GM18505 (cell line): Measurements from ENCODE around the gene VTI1A.
"Not testable (repeated sequence)": the region's sequence is repeated elsewhere in the genome, so short reads cannot be mapped to it uniquely, and the experiment has no call there.

Experiments used
- ATAC-seq: cut with Tn5 transposase; IDR thresholded peaks from one replicate; pipeline ENCODE4 v1.9.1; 2021; ENCODE audit not compliant: unreplicated experiment
- POLR2A ChIP-seq: IDR thresholded peaks from 4 replicates; pipeline ENCODE4 v1.6.1; 2011; ENCODE audit warnings: borderline replicate concordance; ENCODE audit not compliant: insufficient read depth, insufficient read length; ENCODE audit errors: extremely low read depth

The VTI1A gene

GRCh38 chr10:112716924-112717413, 270.0 kb downstream of the VTI1A start:
- TF ChIP-seq POLR2A = no peak
- no peak for ATAC-seq

- no peak for ATAC-seq
- no peak for TF ChIP-seq POLR2A
These were observed 273.2 kb downstream of the VTI1A start for GRCh38 chr10:112720178-112720577.

DNA sequence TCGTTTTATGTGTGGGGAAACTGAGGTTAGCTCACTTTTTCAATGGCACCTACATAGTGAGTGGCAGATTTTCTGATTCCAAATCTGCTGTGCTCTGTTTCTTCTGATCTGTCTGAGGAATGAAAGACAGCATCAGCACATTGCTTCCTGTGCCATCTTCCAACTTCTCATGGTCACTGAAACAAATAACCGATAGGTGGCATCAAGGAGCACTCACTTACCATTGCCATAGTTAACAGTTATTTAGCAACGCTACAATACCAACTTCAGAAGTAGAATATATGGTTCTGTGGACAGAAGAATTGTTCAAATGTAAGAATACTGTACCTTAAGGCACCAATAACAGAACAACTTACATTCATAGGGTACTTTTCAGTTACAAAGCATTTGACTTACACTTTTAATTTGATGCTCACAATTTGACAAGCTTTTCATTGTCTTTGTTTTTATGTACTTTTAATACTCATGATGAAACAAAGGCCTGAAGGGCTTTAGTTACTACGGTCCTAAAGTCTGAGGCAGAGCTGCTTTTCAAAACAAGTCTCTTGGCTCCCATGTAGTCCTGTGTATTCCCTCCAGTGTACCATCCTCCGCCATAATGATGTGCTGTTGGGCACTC, 274.2 kb downstream of the VTI1A start:
- no peak for ATAC-seq
- TF ChIP-seq POLR2A = no peak

DNA sequence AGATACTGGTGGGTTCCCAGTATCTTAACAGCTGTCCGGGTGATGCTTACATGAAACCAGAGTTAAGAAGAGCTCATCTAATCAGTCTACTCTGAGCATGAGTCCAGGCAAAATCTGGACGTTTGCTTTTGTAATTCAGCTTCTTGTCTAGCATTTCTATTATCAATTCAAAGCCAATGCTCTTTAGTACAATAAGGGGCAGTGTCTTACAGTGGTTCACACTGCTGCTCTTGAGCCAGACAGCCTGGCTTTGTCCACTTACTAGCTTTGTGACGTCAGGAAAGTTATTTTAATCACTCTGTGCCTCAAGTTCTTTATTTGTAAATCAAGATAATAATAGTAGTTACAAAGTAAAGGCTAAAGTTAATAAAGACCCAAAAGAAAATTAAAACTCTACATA, 275.7 kb downstream of the VTI1A start:
- TF ChIP-seq POLR2A = no peak
- no peak for ATAC-seq

DNA sequence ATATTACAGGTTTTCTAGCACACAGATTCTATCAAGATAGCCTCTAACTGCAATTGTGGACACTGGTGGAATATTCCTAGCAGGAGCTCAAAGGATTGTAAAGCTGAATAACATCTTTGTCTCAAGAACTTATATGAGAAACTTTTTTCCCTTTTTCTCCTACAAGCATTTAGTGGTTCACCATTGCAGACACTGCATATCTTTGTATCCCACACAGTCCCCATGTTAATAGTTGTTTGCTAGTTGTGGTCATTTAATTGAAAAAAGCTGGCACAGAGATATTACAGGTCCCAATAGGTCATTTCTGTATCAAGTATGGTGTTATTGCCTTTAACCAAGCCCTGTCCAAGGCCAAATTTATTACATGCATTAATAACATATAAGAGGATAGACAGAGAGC, 276.9 kb downstream of the VTI1A start:
- TF ChIP-seq POLR2A = no peak
- ATAC-seq = no peak

DNA sequence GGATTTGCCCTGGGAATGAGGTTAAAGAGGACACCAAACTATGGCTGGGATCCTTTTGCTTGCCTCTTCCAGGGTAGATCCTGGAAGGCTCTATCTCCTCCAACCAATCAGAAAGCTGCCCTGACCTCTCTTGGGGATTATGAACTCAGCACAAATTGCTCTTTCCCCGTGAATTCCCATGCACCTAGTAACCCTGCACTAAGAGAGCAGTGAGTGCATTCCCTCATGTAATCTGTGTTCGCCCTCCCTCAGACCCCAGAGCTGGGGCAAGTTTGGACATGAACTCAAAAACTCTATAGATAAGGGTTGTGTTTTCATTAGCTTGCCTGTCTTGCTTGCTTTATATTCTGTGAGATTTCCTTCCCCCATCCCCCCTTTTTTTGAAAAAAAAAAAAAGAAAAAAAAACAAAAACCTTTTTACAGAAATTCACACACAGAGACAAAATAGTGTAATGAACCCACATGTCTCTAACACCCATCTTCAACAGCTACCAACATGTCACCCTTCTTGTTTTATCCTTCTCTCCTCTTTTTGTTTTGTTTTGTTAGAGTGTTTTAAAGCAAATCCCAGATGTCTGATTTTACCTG, 277.5 kb downstream of the VTI1A start:
- ATAC-seq = no peak
- no peak for TF ChIP-seq POLR2A

GRCh38 chr10:112728118-112728883, 281.3 kb downstream of the VTI1A start:
- ATAC-seq = no peak
- no peak for TF ChIP-seq POLR2A

DNA sequence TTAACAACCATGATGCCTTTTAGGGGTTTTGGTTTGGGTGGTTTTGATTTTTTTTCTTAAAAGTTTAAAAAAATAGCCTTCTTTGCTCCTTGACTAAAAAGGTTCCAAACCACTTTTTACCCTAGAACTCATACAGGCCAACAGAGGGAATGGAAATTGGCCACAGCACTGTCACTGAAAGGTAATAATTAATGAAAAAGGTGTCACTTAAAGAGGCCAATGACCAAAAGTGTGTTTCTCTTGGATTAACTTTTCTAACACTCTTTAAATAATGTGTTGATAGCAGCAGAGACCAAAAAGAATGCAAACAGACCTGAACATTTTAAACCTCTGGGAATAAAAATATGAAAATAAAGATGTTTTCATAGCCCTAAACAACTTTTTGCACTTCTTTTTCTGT, 282.0 kb downstream of the VTI1A start:
- ATAC-seq = no peak
- TF ChIP-seq POLR2A = no peak

GRCh38 chr10:112731450-112731849, 284.4 kb downstream of the VTI1A start:
- ATAC-seq = not testable (repeated sequence)

DNA sequence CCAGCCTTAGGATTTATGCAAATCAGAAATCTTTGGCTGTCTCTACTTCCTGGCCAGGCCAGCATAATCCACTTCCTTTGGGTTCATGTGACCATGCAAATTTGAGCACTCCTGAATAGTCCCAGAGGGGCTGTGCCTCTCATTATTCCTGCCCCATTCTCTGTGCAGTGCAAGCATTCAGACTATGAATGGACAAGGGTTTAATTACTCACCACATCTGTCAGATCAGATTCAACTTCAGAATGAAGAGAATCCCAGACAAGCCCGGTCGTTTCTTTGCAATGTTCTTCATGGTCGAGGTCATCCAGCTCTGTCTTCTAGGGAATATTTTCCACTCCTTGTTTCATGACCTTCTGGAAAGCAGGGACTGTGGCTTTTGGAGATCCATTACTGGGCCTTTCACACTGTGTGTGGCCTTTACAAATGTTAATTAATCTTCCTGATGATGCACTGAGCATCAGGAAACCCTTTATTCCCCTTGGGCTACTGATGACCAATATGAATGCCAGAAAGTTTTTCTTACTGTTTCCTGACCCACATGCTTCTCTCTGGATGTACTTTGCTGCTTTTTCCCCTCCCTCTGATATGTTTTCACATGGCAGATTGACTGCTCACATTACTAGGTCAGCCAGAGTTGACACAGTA, 285.4 kb downstream of the VTI1A start:
- ATAC-seq = no peak
- TF ChIP-seq POLR2A = no peak

DNA sequence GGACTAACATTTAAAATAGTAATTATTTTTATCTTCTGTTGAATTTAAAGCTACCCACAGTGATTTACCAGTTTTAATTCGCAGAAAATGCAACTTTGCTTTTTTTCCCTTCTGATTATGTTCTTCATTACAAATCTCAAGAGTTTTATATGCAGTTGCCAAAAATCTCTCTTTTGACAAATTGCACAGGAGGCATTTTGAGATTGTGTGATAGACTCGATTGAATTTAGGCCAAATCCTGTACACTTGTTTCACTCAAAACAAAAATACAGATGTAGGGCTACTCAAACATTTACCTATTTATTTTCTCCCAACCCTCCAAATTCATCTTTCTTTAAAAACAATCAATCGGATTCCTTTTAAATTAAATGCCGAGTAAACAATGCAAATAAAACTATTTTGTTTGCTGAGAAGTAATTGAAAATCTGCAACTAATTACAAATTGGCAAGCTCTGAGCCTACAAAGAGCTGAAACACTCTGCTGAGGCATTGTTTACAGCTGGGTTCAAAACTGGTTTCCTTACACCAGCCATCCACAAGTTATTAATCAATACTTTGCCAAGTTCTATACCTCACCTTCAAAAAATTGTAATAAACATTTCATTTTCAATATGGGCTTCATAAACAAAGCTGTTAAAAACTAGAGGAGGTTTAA, 288.2 kb downstream of the VTI1A start:
- TF ChIP-seq POLR2A = no peak
- ATAC-seq = no peak

DNA sequence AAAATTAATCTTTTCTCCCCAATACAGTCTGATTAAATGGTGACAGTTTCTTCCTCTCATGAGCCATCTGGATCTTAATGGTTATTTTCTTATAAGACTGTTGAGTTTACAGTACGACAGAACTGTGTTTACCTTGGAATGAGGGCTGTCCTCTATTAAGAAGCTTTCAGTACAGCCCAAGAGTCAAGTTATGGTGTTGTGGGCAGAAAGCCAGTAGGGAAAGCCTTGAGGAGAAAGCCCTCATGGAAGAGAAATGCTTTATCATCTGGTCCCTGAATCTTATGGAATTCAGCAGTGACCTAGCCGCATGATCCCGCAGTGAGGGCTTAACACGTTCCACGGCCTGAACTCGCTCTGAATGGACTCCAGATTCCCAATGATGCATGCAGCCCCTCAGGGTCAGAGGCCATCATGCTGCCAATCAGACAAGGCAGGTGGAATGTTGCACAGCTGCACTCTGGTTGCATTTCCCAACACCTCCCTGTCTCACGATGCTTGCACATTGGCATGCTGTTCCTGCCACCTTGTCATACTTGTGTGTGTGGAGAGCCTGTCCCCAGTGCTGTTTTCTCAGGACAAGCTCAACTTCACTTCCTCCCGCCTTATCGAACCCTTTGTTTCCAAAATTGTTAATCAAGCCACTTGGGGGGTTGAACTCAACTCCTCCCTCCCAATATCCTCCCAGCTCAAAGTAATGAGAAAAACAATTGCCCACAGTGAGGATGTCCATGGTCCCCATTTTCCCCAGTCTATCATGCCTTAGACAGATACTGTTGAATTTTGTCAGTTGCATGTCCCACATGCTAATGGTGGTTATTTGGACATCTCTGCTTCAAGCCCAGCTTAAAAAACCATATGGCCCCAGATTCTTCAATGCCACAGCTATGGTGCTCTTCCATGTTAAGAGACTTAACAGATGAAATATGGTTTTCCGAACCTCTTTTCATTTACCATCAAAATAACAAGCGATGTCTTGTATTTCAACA, 291.9 kb downstream of the VTI1A start:
- TF ChIP-seq POLR2A = no peak
- no peak for ATAC-seq
